ENCODE measurements around the gene MIB1.
"Not testable (repeated sequence)": the region's sequence is repeated elsewhere in the genome, so short reads cannot be mapped to it uniquely, and the experiment has no call there.

MIB1 gene

GRCh38 chr18:21774722-21775121 lies 34.1 kb downstream of the MIB1 start:
- CTCF ChIA-PET = interaction anchor here (1.1 kb wide), 1 partner anchor 45 kb away, joined by 3 read pairs; no protein-coding TSS in a partner anchor
- Histone ChIP-seq H3K4me1 (ENCODE audit: control extremely low read depth in 1 of 4, control insufficient read depth in 4 of 4, insufficient read depth in 4 of 4, low read length in 3 of 4) (no peaks in the 10 kb centered on the region), H3K36me3 (ENCODE audit: control insufficient read depth in 4 of 4, insufficient read depth in 4 of 4, low read length in 3 of 4) (peaks cover 8 to 38% (median 22%) of the 10 kb centered on the region in 4 experiments), H3K27me3 (replicated peaks in 2 of 5; ENCODE audit: control insufficient read depth in 4 of 5, insufficient read depth in 5 of 5, low read length in 4 of 5) (no peaks in the 10 kb centered on the region), H3K4me3 (ENCODE audit: control insufficient read depth in 1 of 7, extremely low read depth in 1 of 7, insufficient read depth in 4 of 7, low read depth in 2 of 7, low read length in 6 of 7) (no peak overlapping the region), H3K9me3 (ENCODE audit: control extremely low read depth in 1 of 5, control insufficient read depth in 4 of 5, insufficient read depth in 2 of 5, low read depth in 1 of 5, low read length in 4 of 5) (no peaks in the 10 kb centered on the region), H3K27ac (ENCODE audit: insufficient read depth in 1 of 2, low read depth in 1 of 2, low read length in 2 of 2, poor library complexity in 1 of 2, severe bottlenecking in 2 of 2) (no peak overlapping the region)
- DNase-seq = no peak
- POLR2A ChIA-PET = no interaction called here
- 100% methylated on average over 6 of the region's 7 CpGs for WGBS (ENCODE audit: insufficient coverage)

GRCh38 chr18:21777814-21778213 lies 37.2 kb downstream of the MIB1 start:
- WGBS (ENCODE audit: insufficient coverage) = 93% methylated on average over 2 of the region's 2 CpGs
- DNase-seq = no peak
- H3K27ac ChIP-seq (ENCODE audit: insufficient read depth in 1 of 2, low read depth in 1 of 2, low read length in 2 of 2, poor library complexity in 1 of 2, severe bottlenecking in 2 of 2) = peak overlapping the region in 1 of 2 experiments; percentile 4
- no peaks in the 10 kb centered on the region for H3K4me1 ChIP-seq (ENCODE audit: control extremely low read depth in 1 of 4, control insufficient read depth in 4 of 4, insufficient read depth in 4 of 4, low read length in 3 of 4)
- CTCF ChIA-PET = interaction anchor here (1.7 kb wide), 1 partner anchor 12 kb away, joined by 5 read pairs; no protein-coding TSS in a partner anchor
- H3K9me3 ChIP-seq (ENCODE audit: control extremely low read depth in 1 of 5, control insufficient read depth in 4 of 5, insufficient read depth in 2 of 5, low read depth in 1 of 5, low read length in 4 of 5) = no peaks in the 10 kb centered on the region
- peaks cover 8 to 37% (median 33%) of the 10 kb centered on the region in 4 experiments for H3K36me3 ChIP-seq (ENCODE audit: control insufficient read depth in 4 of 4, insufficient read depth in 4 of 4, low read length in 3 of 4)
- no peaks in the 10 kb centered on the region for H3K27me3 ChIP-seq (replicated peaks in 2 of 5; ENCODE audit: control insufficient read depth in 4 of 5, insufficient read depth in 5 of 5, low read length in 4 of 5)
- POLR2A ChIA-PET = no interaction called here
- H3K4me3 ChIP-seq (ENCODE audit: control insufficient read depth in 1 of 7, extremely low read depth in 1 of 7, insufficient read depth in 4 of 7, low read depth in 2 of 7, low read length in 6 of 7) = no peak overlapping the region

GRCh38 chr18:21786526-21786925 lies 45.9 kb downstream of the MIB1 start:
- CTCF ChIA-PET = no interaction called here
- H3K27me3 ChIP-seq (replicated peaks in 2 of 5; ENCODE audit: control insufficient read depth in 4 of 5, insufficient read depth in 5 of 5, low read length in 4 of 5) = no peaks in the 10 kb centered on the region
- H3K36me3 ChIP-seq (ENCODE audit: control insufficient read depth in 4 of 4, insufficient read depth in 4 of 4, low read length in 3 of 4) = peaks cover 27 to 71% (median 37%) of the 10 kb centered on the region in 4 experiments

GRCh38 chr18:21796089-21796488 lies 55.5 kb downstream of the MIB1 start:
- H3K4me3 ChIP-seq (ENCODE audit: control insufficient read depth in 1 of 7, extremely low read depth in 1 of 7, insufficient read depth in 4 of 7, low read depth in 2 of 7, low read length in 6 of 7); H3K27me3 ChIP-seq (replicated peaks in 2 of 5; ENCODE audit: control insufficient read depth in 4 of 5, insufficient read depth in 5 of 5, low read length in 4 of 5); H3K4me1 ChIP-seq (ENCODE audit: control extremely low read depth in 1 of 4, control insufficient read depth in 4 of 4, insufficient read depth in 4 of 4, low read length in 3 of 4); POLR2A ChIA-PET; H3K27ac ChIP-seq (ENCODE audit: insufficient read depth in 1 of 2, low read depth in 1 of 2, low read length in 2 of 2, poor library complexity in 1 of 2, severe bottlenecking in 2 of 2); DNase-seq; CTCF ChIA-PET; H3K9me3 ChIP-seq (ENCODE audit: control extremely low read depth in 1 of 5, control insufficient read depth in 4 of 5, insufficient read depth in 2 of 5, low read depth in 1 of 5, low read length in 4 of 5): not testable (repeated sequence)
- no CpG with 5 or more reads among the region's 2 CpGs for WGBS (ENCODE audit: insufficient coverage)
- H3K36me3 ChIP-seq (ENCODE audit: control insufficient read depth in 4 of 4, insufficient read depth in 4 of 4, low read length in 3 of 4) = peaks cover 5 to 27% (median 19%) of the 10 kb centered on the region in 4 experiments

More at GRCh38 chr18:21786526-21786925, 45.9 kb downstream of the MIB1 start:
- no peak overlapping the region for H3K4me3 ChIP-seq (ENCODE audit: control insufficient read depth in 1 of 7, extremely low read depth in 1 of 7, insufficient read depth in 4 of 7, low read depth in 2 of 7, low read length in 6 of 7)
- DNase-seq = peak in 2 of 3 donors; percentile 27 to 35
- POLR2A ChIA-PET = interaction anchor here (0.7 kb wide), 1 partner anchor 283 kb away, joined by 7 read pairs; no protein-coding TSS in a partner anchor
- no peaks in the 10 kb centered on the region for H3K4me1 ChIP-seq (ENCODE audit: control extremely low read depth in 1 of 4, control insufficient read depth in 4 of 4, insufficient read depth in 4 of 4, low read length in 3 of 4)
- peaks cover 0 to 28% (median 7%) of the 10 kb centered on the region in 5 experiments for H3K9me3 ChIP-seq (ENCODE audit: control extremely low read depth in 1 of 5, control insufficient read depth in 4 of 5, insufficient read depth in 2 of 5, low read depth in 1 of 5, low read length in 4 of 5)
- H3K27ac ChIP-seq (ENCODE audit: insufficient read depth in 1 of 2, low read depth in 1 of 2, low read length in 2 of 2, poor library complexity in 1 of 2, severe bottlenecking in 2 of 2) = no peak overlapping the region

GRCh38 chr18:21798126-21798525 lies 57.5 kb downstream of the MIB1 start:
- POLR2A ChIA-PET = no interaction called here
- CTCF ChIA-PET = no interaction called here

GRCh38 chr18:21799721-21800120 lies 59.1 kb downstream of the MIB1 start:
- no peaks in the 10 kb centered on the region for H3K27me3 ChIP-seq (replicated peaks in 2 of 5; ENCODE audit: control insufficient read depth in 4 of 5, insufficient read depth in 5 of 5, low read length in 4 of 5)
- no peaks in the 10 kb centered on the region for H3K9me3 ChIP-seq (ENCODE audit: control extremely low read depth in 1 of 5, control insufficient read depth in 4 of 5, insufficient read depth in 2 of 5, low read depth in 1 of 5, low read length in 4 of 5)
- no peak overlapping the region for H3K4me3 ChIP-seq (ENCODE audit: control insufficient read depth in 1 of 7, extremely low read depth in 1 of 7, insufficient read depth in 4 of 7, low read depth in 2 of 7, low read length in 6 of 7)
- ChIA-PET POLR2A (no interaction called here), CTCF (interaction anchor here (2.1 kb wide), 1 partner anchor 21 kb away, joined by 7 read pairs; no protein-coding TSS in a partner anchor)
- no peak overlapping the region for H3K27ac ChIP-seq (ENCODE audit: insufficient read depth in 1 of 2, low read depth in 1 of 2, low read length in 2 of 2, poor library complexity in 1 of 2, severe bottlenecking in 2 of 2)
- DNase-seq = no peak
- H3K36me3 ChIP-seq (ENCODE audit: control insufficient read depth in 4 of 4, insufficient read depth in 4 of 4, low read length in 3 of 4) = peaks cover 11 to 25% (median 14%) of the 10 kb centered on the region in 4 experiments
- peaks cover 0 to 9% (median 0%) of the 10 kb centered on the region in 4 experiments for H3K4me1 ChIP-seq (ENCODE audit: control extremely low read depth in 1 of 4, control insufficient read depth in 4 of 4, insufficient read depth in 4 of 4, low read length in 3 of 4)

More at GRCh38 chr18:21798126-21798525, 57.5 kb downstream of the MIB1 start:
- Histone ChIP-seq H3K4me1 (ENCODE audit: control extremely low read depth in 1 of 4, control insufficient read depth in 4 of 4, insufficient read depth in 4 of 4, low read length in 3 of 4) (peaks cover 0 to 5% (median 0%) of the 10 kb centered on the region in 4 experiments), H3K36me3 (ENCODE audit: control insufficient read depth in 4 of 4, insufficient read depth in 4 of 4, low read length in 3 of 4) (peaks cover 8 to 22% (median 14%) of the 10 kb centered on the region in 4 experiments), H3K9me3 (ENCODE audit: control extremely low read depth in 1 of 5, control insufficient read depth in 4 of 5, insufficient read depth in 2 of 5, low read depth in 1 of 5, low read length in 4 of 5) (no peaks in the 10 kb centered on the region), H3K27ac (ENCODE audit: insufficient read depth in 1 of 2, low read depth in 1 of 2, low read length in 2 of 2, poor library complexity in 1 of 2, severe bottlenecking in 2 of 2) (no peak overlapping the region), H3K27me3 (replicated peaks in 2 of 5; ENCODE audit: control insufficient read depth in 4 of 5, insufficient read depth in 5 of 5, low read length in 4 of 5) (no peaks in the 10 kb centered on the region), H3K4me3 (ENCODE audit: control insufficient read depth in 1 of 7, extremely low read depth in 1 of 7, insufficient read depth in 4 of 7, low read depth in 2 of 7, low read length in 6 of 7) (no peak overlapping the region)
- DNase-seq = no peak

GRCh38 chr18:21803495-21803894 lies 62.9 kb downstream of the MIB1 start:
- Histone ChIP-seq H3K9me3 (ENCODE audit: control extremely low read depth in 1 of 5, control insufficient read depth in 4 of 5, insufficient read depth in 2 of 5, low read depth in 1 of 5, low read length in 4 of 5) (no peaks in the 10 kb centered on the region), H3K27me3 (replicated peaks in 2 of 5; ENCODE audit: control insufficient read depth in 4 of 5, insufficient read depth in 5 of 5, low read length in 4 of 5) (no peaks in the 10 kb centered on the region), H3K36me3 (ENCODE audit: control insufficient read depth in 4 of 4, insufficient read depth in 4 of 4, low read length in 3 of 4) (peaks cover 19 to 41% (median 21%) of the 10 kb centered on the region in 4 experiments), H3K27ac (ENCODE audit: insufficient read depth in 1 of 2, low read depth in 1 of 2, low read length in 2 of 2, poor library complexity in 1 of 2, severe bottlenecking in 2 of 2) (peak overlapping the region in 1 of 2 experiments; percentile 4), H3K4me3 (ENCODE audit: control insufficient read depth in 1 of 7, extremely low read depth in 1 of 7, insufficient read depth in 4 of 7, low read depth in 2 of 7, low read length in 6 of 7) (no peak overlapping the region), H3K4me1 (ENCODE audit: control extremely low read depth in 1 of 4, control insufficient read depth in 4 of 4, insufficient read depth in 4 of 4, low read length in 3 of 4) (peaks cover 0 to 9% (median 0%) of the 10 kb centered on the region in 4 experiments)
- peak in 2 of 3 donors; percentile 6 to 12 for DNase-seq
- ChIA-PET CTCF (no interaction called here), POLR2A (no interaction called here)
- no CpG with 5 or more reads among the region's 3 CpGs for WGBS (ENCODE audit: insufficient coverage)
